Suprapubic skin (tissue), 4 donors: ENCODE measurements around the gene SPEG. TPM values are rescaled to one million over a fixed set of nuclear protein-coding genes. Genes with fewer than 3 reads are reported as not detected.

Experiments used
- DNase-seq, 2 donors: peaks; one replicate each; pipeline ENCODE4 v3.0.0-alpha.2; 2019; ENCODE audit warnings: low spot score in 2 of 2
- H3K27ac ChIP-seq: fragments of 200-600 bp; sonication (generic); one replicate; pipeline ENCODE4 v1.5.1; 2019
- H3K27me3 ChIP-seq: fragments of 200-600 bp; sonication (generic); one replicate; pipeline ENCODE4 v1.5.1; 2019
- H3K36me3 ChIP-seq: fragments of 200-600 bp; sonication (generic); one replicate; pipeline ENCODE4 v1.5.1; 2019
- H3K4me1 ChIP-seq: fragments of 200-600 bp; sonication (generic); one replicate; pipeline ENCODE4 v1.5.1; 2019
- H3K4me3 ChIP-seq: fragments of 200-600 bp; sonication (generic); one replicate; pipeline ENCODE4 v1.5.1; 2019; ENCODE audit warnings: mild to moderate bottlenecking
- H3K9me3 ChIP-seq: fragments of 200-600 bp; sonication (generic); one replicate; pipeline ENCODE4 v1.5.1; 2019
- CTCF ChIP-seq, 2 donors: fragments of 200-600 bp in 1 of 2; fragments of 450-650 bp in 1 of 2; sonication (generic) in 1 of 2; IDR thresholded peaks; one replicate each; pipeline ENCODE4 v1.5.1; 2016 to 2019; ENCODE audit warnings: antibody characterized with exemption in 2 of 2, mild to moderate bottlenecking in 1 of 2, moderate library complexity in 1 of 2
- EP300 ChIP-seq: sonication (generic); formaldehyde crosslinking; IDR thresholded peaks from one replicate; pipeline ENCODE4 v1.6.1; 2017; ENCODE audit warnings: antibody characterized with exemption
- POLR2A ChIP-seq, 2 donors: fragments of 450-650 bp; IDR thresholded peaks; one replicate each; pipeline ENCODE4 v1.6.1; 2017; ENCODE audit warnings: antibody characterized with exemption in 2 of 2, mild to moderate bottlenecking in 2 of 2, moderate library complexity in 2 of 2
- POLR2AphosphoS5 ChIP-seq, 3 donors: sonication (generic); formaldehyde crosslinking; IDR thresholded peaks; one replicate each; pipeline ENCODE4 v1.6.1; 2017; ENCODE audit warnings: antibody characterized with exemption in 3 of 3
- WGBS: methylation state at CpG from one replicate; pipeline ENCODE4 v1.1.5; 2018; 5-methylcytosine and 5-hydroxymethylcytosine counted together
- total RNA-seq, 4 donors: library from RNA; depleted of rRNA; stranded (reverse); fragments of >200 nt; gene quantifications; one replicate each; pipeline ENCODE4 v1.1.0, GENCODE V29; 2016

Gene SPEG
- total RNA-seq, 4 donors from 2014 or later = 6.5 to 17.2 (median 6.7) TPM

GRCh38 chr2:219530048-219530963 is 95.7 kb downstream of the SPEG start:
- TF ChIP-seq CTCF (IDR thresholded peaks at IDR 0.05) (peak; percentile 94 to 95), EP300 (no peak)
- Histone ChIP-seq H3K27ac (no peak overlapping the region), H3K9me3 (no peaks in the 10 kb centered on the region), H3K4me3 (no peak overlapping the region), H3K4me1 (peaks cover 5% of the 10 kb centered on the region), H3K36me3 (no peaks in the 10 kb centered on the region), H3K27me3 (peaks cover 60% of the 10 kb centered on the region)
- peak; percentile 88 to 92 for DNase-seq
- 15% methylated on average over 21 of the region's 21 CpGs for whole genome bisulfite sequencing

- H3K27ac ChIP-seq = no peak overlapping the region
- H3K36me3 ChIP-seq = no peaks in the 10 kb centered on the region
- DNase-seq = no peak
- peaks cover 5% of the 10 kb centered on the region for H3K4me1 ChIP-seq
- no peak for TF ChIP-seq CTCF (IDR thresholded peaks at IDR 0.05)
- TF ChIP-seq POLR2AphosphoS5 (IDR thresholded peaks at IDR 0.05) = no peak
- no peak for TF ChIP-seq EP300
- no peak for TF ChIP-seq POLR2A (IDR thresholded peaks at IDR 0.05)
- H3K27me3 ChIP-seq = peaks cover 45% of the 10 kb centered on the region
- no peak overlapping the region for H3K4me3 ChIP-seq
- WGBS = 82% methylated on average over 18 of the region's 20 CpGs
- no peaks in the 10 kb centered on the region for H3K9me3 ChIP-seq
Measured at GRCh38 chr2:219531639-219532377, 97.2 kb downstream of the SPEG start.

GRCh38 chr2:219532378-219532649 is 97.7 kb downstream of the SPEG start:
- WGBS = 57% methylated on average over 1 of the region's 8 CpGs
- Histone ChIP-seq H3K27ac (no peak overlapping the region), H3K4me3 (no peak overlapping the region), H3K9me3 (no peaks in the 10 kb centered on the region), H3K4me1 (peaks cover 9% of the 10 kb centered on the region), H3K27me3 (peaks cover 40% of the 10 kb centered on the region), H3K36me3 (no peaks in the 10 kb centered on the region)
- no peak for TF ChIP-seq EP300
- no peak for TF ChIP-seq POLR2AphosphoS5 (IDR thresholded peaks at IDR 0.05)
- no peak for TF ChIP-seq CTCF (IDR thresholded peaks at IDR 0.05)
- TF ChIP-seq POLR2A (IDR thresholded peaks at IDR 0.05) = no peak
- DNase-seq = no peak

GRCh38 chr2:219533930-219534661 is 99.5 kb downstream of the SPEG start:
- Histone ChIP-seq H3K9me3 (no peaks in the 10 kb centered on the region), H3K27ac (no peak overlapping the region), H3K36me3 (peaks cover 5% of the 10 kb centered on the region), H3K27me3 (peaks cover 23% of the 10 kb centered on the region), H3K4me1 (peaks cover 14% of the 10 kb centered on the region), H3K4me3 (no peak overlapping the region)
- no peak for DNase-seq
- WGBS = 84% methylated on average over 6 of the region's 6 CpGs
- TF ChIP-seq CTCF (IDR thresholded peaks at IDR 0.05) (no peak), POLR2A (IDR thresholded peaks at IDR 0.05) (no peak), POLR2AphosphoS5 (IDR thresholded peaks at IDR 0.05) (no peak), EP300 (no peak)

GRCh38 chr2:219536425-219536824 is 101.8 kb downstream of the SPEG start:
- H3K4me3 ChIP-seq = no peak overlapping the region
- no peak for DNase-seq
- H3K27ac ChIP-seq = no peak overlapping the region
- no peak for TF ChIP-seq POLR2AphosphoS5 (IDR thresholded peaks at IDR 0.05)
- TF ChIP-seq POLR2A (IDR thresholded peaks at IDR 0.05) = no peak
- TF ChIP-seq EP300 = no peak
- TF ChIP-seq CTCF (IDR thresholded peaks at IDR 0.05) = no peak
- no peaks in the 10 kb centered on the region for H3K9me3 ChIP-seq
- WGBS = 85% methylated on average over 16 of the region's 16 CpGs
- H3K27me3 ChIP-seq = peaks cover 10% of the 10 kb centered on the region
- H3K4me1 ChIP-seq = peaks cover 11% of the 10 kb centered on the region
- H3K36me3 ChIP-seq = peaks cover 24% of the 10 kb centered on the region
